Gastrocnemius medialis (tissue), 4 donors: ENCODE data around the gene LONP1.

Experiments
- CTCF ChIP-seq, 5 experiments: fragments of 450-650 bp in 3 of 5; fragments of 200-600 bp in 2 of 5; sonication (generic) in 2 of 5; IDR thresholded peaks in 4 of 5; conservative IDR thresholded peaks in 1 of 5; 1 replicate in 4 of 5; 2 replicates in 1 of 5; pipeline ENCODE4 v1.5.1; 2016 to 2019; ENCODE audit warnings: antibody characterized with exemption in 5 of 5, mild to moderate bottlenecking in 3 of 5, moderate library complexity in 3 of 5
- POLR2A ChIP-seq, 2 donors: fragments of 450-650 bp; IDR thresholded peaks; one replicate each; pipeline ENCODE4 v1.6.1; 2017; ENCODE audit warnings: antibody characterized with exemption in 2 of 2, mild to moderate bottlenecking in 2 of 2, moderate library complexity in 2 of 2

- TF ChIP-seq CTCF (IDR thresholded peaks at IDR 0.05 in 4 of 5, conservative IDR thresholded peaks at IDR 0.05 in 1 of 5), result no peak
- TF ChIP-seq POLR2A (IDR thresholded peaks at IDR 0.05), result no peak
These were observed 50.7 kb downstream of the LONP1 start for GRCh38 chr19:5669212-5669611.
